ENCODE results near the gene TRAK1.
A peak's percentile ranks its signal among the peaks of the same experiment; 100 is the strongest.

Gene TRAK1

DNA sequence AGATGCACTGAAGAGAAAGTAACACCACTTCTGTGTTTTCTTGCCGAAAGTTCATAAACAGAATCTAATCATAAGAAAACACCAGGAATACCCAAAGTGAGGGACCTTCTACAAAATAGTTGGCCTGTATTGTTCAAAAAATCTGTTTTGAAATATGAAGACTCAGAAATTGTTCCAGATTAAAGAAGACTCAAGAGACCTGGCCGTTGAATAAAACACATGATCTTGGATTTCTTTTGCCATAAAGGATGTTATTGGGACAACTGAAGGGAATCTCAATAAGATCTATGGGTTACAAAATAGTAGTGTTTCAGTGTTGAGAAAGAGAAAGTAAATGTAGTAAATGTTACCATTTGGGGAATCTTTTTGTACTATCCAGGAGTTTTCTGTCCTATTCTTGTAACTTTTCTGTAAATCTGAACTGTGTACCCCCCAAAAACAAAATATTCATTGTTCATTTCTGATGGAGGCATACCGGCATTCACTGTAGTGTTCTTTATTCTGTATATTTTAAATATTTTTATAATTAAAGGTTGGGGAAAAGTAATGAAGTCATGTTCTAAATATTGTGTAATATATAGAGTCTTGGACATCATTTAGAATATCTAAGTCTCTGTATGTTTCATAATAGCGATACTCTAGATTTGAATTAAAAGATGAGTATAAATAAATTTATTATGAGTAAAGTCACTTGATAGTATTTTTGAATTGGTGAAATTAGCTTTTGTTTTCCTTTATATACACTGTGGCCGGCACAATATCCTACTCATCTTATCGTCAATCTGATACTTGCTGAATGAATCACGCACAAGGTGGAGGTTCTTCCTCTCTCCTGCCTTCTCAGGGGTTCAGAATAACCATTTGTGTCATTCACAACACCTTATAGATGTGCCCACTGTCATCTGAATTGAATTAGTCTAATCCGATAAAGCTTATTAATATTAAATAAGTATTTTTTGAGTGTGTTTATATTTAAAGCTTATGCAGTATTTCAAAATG is 66.7 kb downstream of the TRAK1 start:
- CTCF ChIA-PET, result interaction anchor here (1.3 to 5.5 kb wide), 4 partner anchors 14 to 47 kb away, joined by 4 to 34 read pairs (median 6); no protein-coding TSS in a partner anchor
- TF ChIP-seq, protein P1, sequence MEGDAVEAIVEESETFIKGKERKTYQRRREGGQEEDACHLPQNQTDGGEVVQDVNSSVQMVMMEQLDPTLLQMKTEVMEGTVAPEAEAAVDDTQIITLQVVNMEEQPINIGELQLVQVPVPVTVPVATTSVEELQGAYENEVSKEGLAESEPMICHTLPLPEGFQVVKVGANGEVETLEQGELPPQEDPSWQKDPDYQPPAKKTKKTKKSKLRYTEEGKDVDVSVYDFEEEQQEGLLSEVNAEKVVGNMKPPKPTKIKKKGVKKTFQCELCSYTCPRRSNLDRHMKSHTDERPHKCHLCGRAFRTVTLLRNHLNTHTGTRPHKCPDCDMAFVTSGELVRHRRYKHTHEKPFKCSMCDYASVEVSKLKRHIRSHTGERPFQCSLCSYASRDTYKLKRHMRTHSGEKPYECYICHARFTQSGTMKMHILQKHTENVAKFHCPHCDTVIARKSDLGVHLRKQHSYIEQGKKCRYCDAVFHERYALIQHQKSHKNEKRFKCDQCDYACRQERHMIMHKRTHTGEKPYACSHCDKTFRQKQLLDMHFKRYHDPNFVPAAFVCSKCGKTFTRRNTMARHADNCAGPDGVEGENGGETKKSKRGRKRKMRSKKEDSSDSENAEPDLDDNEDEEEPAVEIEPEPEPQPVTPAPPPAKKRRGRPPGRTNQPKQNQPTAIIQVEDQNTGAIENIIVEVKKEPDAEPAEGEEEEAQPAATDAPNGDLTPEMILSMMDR (IDR thresholded peaks at IDR 0.05; ENCODE audit: control extremely low read depth, extremely low read depth, low read depth, missing control alignments), result no peak
- DNase-seq (ENCODE audit: extremely low spot score), result no peak
- POLR2A ChIA-PET, result no interaction called here

DNA sequence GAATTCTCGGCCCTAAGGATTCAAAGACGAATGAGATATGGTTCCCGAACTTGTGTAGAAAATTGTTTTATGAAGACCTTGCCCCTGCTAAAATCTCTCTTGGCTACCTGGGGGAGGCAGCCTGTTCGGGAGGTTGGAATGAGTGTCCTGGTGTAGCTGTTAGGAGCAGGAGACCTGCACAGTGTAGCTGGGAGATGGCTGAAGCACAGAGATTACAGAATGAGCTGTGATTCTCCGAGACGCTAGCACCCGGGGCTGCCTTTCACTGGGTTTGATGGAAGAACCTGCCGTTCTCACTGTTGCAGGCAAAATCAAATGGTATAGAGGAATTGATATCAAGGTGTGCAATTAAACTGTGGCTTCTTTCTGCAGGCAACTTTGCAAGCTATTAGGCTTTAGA is 68.0 kb downstream of the TRAK1 start:
- ChIA-PET POLR2A (no interaction called here), CTCF (interaction anchor here (0.9 to 5.5 kb wide), 4 partner anchors 12 to 70 kb away, joined by 3 to 34 read pairs (median 6); no protein-coding TSS in a partner anchor)
- TF ChIP-seq, protein P1 (IDR thresholded peaks at IDR 0.05; ENCODE audit: control extremely low read depth, extremely low read depth, low read depth, missing control alignments), result no peak

DNA sequence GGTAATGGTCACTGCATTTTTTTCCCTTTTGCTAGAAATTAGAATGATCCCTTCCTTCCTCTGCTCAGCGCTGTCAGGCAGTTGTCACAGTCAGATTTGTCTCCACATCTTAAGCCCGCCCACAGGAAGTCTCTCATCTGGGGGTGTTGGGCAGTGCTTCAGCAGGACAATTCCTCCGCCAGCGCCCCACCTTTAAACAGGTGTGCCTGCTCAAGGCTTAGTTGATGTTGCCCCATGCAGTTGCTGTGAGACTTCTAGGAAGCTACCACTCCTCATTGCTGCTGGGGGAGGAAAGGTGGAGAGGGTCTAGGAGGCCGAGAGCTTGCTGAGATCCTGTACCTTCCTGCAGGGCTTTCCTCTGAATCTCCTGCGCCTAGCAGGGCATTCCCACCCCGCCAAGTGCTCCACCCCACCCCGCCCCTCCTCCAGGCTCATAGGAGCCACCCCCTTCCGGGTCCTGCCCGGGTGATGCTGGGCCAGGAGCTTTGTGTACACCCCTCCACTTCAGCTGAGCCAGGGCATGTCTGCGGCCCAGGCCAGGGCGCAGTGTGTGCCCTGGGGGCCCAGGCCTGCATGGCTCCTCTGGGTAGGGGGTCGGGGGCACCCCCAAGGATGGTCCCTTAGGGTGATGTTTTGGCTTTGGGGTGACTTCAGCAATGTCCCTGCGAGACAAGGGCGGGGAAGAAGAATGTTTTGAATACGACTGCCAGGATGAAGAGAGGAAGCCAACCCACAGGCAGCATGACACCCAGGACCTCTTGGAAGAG is 68.7 kb downstream of the TRAK1 start:
- CTCF ChIA-PET, result interaction anchor here (0.9 to 5.5 kb wide), 4 partner anchors 12 to 69 kb away, joined by 3 to 34 read pairs (median 4); no protein-coding TSS in a partner anchor
- peak; percentile 65 for DNase-seq (ENCODE audit: extremely low spot score)
- TF ChIP-seq, protein P1 (IDR thresholded peaks at IDR 0.05; ENCODE audit: control extremely low read depth, extremely low read depth, low read depth, missing control alignments), result no peak
- POLR2A ChIA-PET, result no interaction called here

More for the DNA sequence above, 68.0 kb downstream of the TRAK1 start:
- DNase-seq (ENCODE audit: extremely low spot score), result no peak

DNA sequence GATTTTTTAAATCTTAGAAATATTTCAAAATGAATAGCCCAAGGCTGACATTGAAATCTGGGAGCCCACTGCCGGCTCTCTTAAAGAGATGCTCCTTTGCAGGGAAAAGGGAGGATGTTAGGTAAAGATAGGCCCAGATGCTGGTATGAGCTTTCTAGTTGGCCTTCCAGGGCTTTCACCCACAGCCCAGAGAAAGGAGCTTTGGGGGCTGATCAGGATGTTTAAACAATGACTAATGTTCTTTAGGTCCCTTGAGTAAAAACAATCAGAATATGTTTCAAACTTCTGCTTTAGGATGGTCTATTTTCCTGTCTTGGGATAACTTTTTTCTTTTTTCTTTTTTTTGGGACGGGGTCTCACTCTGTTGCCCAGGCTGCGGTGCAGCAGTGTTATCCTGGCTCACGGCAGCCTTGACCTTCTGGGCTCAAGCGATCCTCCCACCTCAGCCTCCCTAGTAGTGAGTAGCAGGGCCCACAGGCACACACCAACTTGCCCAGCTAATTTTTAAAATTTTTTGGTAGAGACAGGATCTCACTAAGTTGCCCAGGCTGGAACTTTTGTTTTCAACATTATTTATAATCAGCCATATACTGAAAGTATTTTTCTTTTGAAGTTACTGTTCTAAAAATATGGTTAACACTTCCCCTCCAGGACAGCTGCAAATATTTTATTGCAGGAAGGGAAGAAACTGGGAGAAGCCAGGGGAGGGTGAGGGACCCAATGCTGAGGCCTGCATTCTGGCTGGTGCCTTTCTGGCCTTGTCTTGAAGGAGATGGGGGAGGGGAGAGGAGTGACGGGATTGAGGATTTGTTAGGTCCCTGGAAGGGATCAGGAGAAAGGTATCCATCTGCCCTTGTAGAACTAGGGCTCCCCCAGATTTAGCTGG is 70.1 kb downstream of the TRAK1 start:
- no peak for DNase-seq (ENCODE audit: extremely low spot score)
- CTCF ChIA-PET, result interaction anchor here (1.1 to 5.5 kb wide), 5 partner anchors 17 to 40 kb away, joined by 3 to 34 read pairs (median 4); no protein-coding TSS in a partner anchor
- POLR2A ChIA-PET, result no interaction called here
- TF ChIP-seq, protein P1 (IDR thresholded peaks at IDR 0.05; ENCODE audit: control extremely low read depth, extremely low read depth, low read depth, missing control alignments), result no peak

DNA sequence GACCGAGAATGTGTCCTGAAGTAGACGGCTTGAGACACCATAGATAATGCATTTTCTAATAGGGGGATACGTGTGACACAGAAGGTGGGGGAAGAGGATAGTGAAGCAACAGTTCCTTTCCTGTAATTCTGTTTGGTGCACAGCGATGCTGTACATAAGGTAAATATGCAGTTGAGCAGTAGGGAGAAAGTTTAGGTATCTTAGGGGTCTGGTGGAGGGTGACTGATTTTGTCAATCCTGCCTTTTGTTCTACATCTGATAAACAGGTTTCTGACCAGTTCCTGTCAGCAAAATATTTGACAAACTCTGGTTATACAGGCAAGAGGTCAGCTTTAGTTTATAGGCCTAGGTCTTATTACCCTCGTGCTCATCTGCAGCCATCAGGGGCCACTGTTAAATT is 71.3 kb downstream of the TRAK1 start:
- TF ChIP-seq, protein P1 (IDR thresholded peaks at IDR 0.05; ENCODE audit: control extremely low read depth, extremely low read depth, low read depth, missing control alignments), result no peak
- no peak for DNase-seq (ENCODE audit: extremely low spot score)
- ChIA-PET CTCF (interaction anchor here (1.1 to 5.5 kb wide), 3 partner anchors 18 to 28 kb away, joined by 4 to 34 read pairs (median 4); no protein-coding TSS in a partner anchor), POLR2A (interaction anchor here (0.6 kb wide), 1 partner anchor 1639 kb away, joined by 3 read pairs; no protein-coding TSS in a partner anchor)

Measured in GM10248 (cell line).